ENCODE results near the gene FKBP6.
"Not testable (repeated sequence)": the region's sequence is repeated elsewhere in the genome, so short reads cannot be mapped to it uniquely, and the experiment has no call there.

FKBP6 gene

DNA sequence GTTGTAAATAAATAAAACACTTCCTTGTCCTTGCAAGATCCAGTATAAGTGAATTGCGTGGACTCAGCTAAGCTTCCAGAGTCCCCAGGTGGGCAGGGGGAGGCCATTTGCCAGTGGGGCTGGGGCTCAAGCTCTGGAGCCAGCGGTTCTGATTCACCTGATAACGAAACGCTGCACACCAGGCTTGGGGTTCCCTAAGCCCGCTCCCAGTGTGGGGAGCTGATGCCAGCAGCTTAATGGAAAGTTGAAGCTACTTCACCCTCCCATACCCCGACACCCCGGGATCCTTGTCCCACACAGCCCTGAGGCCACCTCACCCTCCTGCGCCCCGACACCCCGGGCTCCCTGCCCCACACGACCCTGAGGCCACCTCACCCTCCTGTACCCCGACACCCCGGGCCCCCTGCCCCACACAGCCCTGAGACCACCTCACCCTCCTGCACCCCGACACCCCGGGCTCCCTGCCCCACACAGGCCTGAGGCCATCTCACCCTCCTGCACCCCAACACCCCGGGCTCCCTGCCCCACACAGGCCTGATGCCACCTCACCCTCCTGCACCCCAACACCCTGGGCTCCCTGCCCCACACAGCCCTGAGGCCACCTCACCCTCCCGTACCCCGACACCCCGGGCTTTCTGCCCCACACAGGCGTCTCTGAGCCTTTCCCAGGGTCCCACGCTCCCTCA is 30.8 kb downstream of the FKBP6 start:
- no peak for DNase-seq

DNA sequence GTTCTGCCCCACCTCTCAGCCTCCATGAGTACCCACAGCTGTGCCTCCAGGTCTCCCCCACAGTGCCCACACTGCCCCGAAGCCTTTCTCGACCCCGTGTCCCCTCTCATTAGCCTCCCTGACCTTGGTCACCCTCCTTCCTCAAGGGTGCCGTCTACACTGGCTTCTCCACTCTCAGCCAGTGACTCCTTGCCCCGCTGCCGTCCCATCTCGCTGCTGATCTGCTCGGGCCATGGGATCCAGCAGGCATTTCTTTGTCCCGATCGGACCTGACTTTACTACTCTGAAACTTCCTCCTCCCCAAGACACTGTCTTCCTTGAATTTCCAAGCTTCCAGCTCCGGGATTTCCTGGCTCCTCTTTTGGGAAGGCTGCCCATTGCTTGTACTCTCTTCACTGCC is 31.3 kb downstream of the FKBP6 start:
- DNase-seq = no peak

DNA sequence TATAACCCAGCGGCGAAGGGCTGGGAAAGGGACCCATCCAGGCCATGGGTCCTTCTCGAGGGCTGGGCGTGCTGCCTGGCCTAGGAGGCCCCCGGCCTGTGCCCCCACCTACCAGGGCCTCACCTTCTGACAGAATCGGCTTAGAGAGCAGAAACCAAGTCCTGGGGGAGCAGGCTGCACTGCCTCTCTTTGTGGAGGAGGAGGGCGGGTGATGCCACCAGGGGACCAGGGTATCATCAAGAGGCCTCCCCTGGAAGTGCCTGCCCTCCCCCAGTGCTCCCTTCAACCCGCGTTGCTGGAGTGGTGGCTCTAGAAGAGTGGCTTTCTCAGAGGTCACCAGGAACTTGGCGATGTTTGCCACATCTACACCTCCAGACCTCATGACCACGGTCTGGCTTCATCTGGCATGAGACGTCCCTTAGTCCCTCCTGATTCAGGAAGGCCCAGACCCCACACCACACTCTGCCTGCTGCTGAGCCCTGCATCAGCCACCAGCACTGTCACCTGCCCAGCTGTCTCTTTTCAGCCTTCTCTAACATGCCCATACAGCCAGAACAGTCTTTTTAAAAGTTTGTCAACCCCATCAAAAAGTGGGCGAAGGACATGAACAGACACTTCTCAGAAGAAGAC is 31.9 kb downstream of the FKBP6 start:
- no peak for DNase-seq

DNA sequence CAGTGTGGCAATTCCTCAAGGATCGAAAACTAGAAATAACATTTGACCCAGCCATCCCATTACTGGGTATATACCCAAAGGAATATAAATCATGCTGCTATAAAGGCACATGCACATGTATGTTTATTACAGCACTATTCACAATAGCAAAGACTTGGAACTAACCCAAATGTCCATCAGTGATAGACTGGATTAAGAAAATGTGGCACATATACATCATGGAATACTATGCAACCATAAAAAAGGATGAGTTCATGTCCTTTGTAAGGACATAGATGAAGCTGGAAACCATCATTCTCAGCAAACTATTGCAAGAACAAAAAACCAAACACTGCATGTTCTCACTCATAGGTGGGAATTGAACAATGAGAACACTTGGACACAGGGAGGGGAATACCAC is 32.6 kb downstream of the FKBP6 start:
- DNase-seq = not testable (repeated sequence)

DNA sequence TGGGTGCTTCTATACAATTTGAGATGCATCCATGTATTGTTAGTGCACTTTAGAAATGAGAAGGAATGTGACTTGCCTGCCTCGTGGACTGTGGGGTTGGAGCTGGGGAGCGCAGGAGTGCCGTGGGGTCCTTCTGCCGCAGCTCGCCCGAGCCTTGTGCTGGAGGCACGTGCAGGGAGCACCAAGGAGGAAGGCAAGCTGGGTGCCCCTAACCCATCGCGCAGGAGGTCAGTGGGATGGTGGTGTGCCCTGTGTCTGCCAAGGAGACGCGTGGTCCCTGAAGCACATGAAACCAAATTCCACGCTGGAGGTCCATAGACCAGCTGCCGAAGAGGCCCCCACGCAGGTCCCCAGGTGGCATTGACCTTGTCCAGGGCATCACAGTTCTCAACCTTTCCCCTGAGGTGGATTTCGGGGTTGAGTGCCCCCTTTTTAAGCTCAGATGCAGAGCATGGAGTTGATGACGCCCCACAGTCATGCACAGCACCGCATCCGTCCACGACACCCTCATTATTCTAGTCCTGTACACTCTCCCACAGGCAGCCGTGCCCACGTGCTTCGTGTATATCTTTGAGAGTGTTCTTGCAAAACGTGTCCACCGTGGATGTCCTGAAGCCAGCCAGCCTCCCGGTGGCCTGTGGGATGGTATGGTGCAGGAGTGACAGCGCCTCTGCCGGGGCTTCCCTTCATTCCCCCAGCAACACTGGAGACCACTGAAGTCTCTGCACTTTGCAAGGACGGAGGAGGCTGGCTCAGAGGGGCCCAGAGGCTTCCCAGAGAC is 35.5 kb downstream of the FKBP6 start:
- DNase-seq = no peak

DNA sequence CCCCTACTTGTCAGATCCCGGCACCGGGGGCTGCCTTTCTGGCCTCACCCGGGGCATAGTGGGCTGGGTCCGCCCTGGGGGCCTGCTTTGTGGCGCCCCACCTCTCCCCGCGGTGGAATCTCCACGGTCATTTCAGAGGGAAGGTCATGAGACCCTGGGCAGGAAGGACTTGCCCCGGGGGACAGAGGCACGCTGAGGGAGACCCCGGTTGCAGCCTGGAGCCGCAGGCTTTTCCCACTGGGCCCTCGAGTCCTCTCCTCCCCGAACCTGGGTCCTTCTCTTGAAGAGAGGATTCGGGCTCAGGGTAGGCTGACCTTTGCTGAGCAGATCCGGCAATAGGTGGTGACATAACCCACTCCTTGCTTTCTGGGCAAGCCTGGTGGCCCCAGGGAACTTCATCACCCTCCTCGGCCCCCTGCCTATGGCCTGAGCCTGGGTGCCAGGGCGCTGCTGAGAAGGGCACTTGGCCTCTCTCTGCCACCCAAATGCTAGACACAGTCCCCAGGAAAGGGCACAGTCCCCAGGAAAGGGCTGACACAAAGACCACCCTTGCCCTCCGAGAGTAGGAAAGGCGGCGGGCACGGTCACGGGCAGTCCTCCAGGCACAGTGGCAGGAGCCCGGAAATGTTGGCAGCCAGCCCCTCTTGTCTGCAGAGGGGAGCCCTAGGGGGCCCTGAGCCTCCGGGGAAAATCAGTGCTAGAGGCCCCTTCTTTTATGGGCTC is 36.2 kb downstream of the FKBP6 start:
- no peak for DNase-seq

DNA sequence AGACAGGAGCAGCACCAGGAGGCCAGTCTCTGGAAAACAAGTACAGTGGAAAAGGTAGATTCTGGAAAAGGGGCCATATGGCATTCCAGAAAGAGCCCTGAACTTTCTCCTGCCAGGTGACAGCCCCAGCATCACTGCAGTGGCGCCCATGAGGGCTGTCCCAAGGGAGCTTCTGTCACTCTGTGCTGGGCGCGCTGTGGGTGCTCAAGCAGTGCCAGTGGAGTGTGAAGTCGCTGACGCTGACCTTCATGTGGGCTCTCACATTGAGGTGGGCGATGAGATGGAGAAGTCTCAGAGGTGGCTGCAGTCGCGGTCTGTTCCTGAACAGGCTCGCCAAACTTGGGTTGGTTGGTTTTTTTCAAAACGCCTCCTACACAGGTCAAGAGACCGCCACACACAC is 38.2 kb downstream of the FKBP6 start:
- DNase-seq = peak in 1 of 2 experiments; percentile 9

DNA sequence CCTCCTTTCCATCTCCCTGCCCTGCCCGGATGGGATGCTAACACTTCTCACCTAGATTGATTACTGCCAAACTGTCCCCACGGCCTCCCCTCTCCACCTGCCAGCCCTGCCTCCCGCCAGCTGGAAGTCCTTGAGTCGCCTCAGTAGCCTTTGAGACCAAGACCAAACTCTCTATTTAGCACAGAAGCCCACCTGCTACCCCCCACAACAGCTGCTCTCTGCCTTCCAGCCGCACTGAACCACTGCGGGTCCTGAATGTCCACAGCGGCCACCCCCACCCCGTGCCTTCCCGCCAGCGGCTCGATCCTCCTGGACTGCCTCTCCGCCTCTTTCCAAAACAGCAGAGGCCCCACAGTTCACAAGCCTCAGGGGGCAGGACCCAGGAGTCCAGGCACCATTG is 39.0 kb downstream of the FKBP6 start:
- DNase-seq = peak; percentile 50 to 74

DNA sequence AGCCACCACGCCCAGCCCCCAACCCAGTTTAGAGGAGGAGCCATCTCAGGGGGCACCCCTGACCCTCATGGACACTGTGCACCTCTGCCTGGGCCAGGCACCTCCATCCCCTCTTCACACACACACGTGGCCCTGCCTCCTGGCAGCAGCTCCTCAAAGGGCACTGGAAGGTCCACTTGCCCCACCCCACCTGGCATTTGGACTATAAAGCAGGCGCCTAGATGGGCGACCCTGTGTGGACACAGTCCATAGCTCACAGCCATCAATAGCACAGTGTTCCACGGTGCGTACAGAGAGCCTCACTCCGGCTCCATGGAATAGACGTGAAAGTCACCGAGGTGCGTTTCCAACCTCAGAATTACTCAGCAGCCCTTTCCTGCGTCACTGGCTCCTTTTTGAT is 41.0 kb downstream of the FKBP6 start:
- no peak for DNase-seq

DNA sequence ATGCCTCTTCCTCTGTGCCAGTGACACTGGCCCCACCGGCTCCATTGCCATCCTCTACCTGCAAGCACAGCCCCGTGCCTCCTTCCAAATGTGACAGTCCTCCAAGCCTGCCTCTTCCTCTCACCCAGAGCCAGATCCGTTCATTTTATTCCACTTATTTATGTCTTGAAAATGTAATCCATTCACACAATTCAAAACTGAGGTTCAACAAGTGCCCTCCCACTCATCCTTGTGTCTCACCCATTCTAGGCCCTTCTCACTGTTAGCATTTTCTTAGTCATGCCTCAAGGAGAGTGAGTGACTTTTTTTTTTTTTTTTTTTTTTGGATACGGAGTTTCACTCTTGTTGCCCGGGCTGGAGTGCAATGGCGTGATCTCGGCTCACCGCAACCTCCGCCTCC is 41.7 kb downstream of the FKBP6 start:
- DNase-seq = no peak

DNA sequence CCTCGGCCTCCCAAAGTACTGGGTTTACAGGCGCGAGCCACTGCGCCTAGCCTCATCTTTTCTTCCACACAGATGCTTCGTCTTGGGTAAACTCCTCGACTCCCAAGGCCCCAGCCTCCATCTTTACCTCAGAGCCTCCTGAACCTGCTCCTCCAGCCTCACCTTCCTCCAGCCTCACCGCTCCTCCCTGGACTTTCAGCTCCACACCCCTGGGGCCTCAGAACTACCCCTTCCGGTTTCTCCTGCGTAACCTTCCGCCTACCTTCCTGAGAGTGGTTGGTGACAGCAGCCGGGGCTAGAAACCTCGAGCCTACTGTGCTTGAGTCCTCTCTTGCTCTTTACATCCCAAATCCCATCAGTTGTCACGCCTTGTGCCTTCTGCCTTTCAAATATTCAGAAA is 45.8 kb downstream of the FKBP6 start:
- no peak for DNase-seq

DNA sequence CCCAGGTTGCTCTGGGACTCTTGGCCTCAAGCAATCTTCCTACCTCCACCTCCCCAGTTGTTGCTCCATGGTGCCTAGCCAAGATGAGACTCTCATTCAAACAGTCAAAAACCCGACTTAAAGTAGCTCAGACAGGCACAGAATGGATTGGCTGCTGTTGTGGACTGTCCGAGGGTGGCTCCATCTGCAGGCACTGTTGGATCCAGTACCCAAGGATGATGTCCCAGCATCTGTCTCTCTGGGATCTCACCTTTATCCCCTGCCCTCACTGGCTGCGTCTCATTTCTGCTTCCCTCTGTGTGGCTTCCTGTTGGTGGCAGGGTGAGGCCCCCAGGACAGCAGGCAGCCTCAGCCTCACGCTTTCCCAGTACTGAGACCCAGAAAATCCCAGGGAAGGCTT is 48.3 kb downstream of the FKBP6 start:
- not testable (repeated sequence) for DNase-seq

DNA sequence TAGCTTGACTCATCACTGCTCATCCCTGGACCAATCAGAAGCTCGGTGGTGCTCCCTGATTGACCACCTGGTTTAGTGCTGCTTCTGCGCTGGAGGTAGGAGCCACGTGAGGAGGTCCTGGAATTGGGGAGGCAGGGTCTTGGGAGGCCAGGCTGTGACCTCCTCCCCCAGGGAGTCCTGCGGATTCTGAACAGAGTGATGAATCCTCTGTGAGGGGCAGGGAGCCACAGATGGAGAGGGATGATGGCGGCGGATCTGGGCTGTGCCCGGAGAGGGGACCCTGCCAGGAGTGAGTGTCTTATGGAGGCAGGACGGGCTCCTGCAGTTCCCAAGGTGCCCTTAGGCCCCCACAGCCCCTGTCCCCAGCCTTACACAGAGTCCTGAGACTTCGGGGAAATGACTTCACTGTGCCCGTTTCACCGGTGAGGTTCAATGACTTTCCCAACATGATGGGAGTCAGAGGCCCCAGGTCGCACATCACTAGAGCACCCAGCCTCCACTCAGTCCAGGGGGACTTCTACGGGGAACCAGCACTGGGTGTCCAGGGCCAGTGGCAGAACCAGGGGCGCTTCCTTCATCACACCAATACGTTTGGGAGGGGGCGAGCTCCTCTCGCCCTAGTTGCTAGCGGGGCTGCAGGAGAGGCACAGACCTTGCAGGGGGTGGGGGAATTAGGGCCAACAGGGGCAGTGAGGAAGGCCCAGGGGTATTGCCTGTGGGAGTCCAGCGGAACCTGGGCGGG is 48.9 kb downstream of the FKBP6 start:
- DNase-seq = no peak

DNA sequence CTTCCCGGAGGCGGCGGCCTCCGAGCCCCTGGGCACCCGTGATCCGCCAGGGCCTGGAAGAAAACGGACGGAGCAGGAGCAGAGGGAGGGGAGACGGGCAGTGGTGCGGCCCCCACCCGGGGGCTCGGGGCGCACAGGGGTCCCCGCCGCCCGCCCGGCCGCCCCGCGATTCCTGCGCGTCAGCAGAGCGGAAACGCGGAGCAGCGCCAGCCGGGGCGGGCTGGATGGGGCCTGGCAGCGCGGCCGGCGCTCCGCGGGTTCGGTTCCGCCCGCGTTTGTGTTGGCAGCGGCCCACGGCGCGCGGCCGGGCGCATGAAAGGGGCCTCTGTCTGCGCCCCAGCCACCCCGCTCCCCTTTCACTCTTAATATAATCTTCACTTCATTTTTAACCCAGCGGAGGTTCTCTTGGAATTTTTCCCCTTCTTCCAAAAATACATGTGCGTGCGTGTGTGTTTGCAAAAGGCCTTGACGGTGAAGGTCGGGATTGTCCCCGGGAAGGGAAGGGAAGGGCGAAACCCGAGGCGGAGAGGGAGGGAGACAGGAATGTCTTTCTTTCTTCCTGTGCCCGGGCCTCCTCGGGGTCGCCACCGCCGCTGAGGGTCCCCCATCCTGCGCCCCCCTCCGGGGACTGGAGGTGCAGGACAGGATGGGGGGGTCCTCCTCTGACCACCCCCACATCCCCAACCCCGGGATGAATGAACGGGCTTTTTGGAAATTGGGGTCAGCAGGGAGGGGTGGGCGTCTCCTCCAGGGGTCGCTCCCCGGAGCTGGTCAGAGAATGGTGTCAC is 49.6 kb downstream of the FKBP6 start:
- DNase-seq = not testable (repeated sequence)

DNA sequence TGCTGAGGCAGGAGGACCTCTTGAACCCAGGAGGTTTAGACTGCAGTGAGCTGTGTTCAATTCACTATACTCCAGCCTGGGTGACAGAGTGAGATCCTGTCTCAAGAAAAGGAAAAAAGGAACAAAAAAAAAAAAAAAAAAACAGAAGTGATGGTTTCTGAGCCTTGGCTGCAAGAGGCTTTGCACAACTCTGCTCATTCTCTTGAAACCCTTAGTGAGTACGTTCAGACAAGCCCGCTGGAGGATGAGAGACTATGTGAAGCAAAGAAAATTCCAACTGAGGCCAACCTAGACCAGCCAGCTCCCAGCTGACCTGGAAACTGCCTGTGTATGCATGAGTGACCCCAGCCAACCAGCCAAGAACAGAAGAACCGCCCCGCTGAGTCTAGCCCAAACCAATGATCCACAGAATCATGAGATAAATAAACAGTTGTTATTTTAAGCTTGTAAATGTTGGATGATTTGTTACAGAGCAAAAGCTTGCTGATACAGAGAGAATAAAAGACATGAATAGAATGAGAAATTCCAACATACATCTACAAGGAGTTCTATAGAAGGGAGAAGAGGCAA is 55.1 kb downstream of the FKBP6 start:
- DNase-seq = no peak

DNA sequence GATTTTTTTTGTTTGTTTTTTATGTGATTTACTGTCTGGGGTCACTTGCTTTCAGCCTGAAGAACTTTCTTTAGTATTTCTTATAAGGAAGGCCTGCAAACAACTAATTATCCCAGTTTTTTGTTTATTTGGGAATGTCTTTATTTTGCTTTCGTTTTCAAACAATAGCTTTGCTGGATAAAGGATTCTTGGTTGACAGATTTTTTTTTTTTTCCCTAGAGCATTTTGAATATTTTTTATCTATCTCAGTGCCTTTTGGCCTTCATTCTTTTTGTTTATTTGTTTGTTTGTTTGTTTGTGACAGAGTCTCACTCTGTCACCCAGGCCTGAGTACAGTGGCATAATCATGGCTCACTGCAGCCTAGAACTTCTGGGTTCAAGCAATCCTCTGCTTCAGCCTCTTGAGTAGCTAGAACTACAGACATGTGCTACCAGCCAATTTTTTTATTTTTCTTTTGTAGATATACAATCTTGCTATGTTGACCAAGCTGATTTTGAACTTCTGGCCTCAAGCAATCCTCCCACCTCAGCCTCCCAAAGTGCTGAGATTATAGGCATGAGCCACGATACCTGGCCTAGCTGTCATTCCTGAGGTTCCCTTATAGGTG is 59.4 kb downstream of the FKBP6 start:
- no peak for DNase-seq

DNA sequence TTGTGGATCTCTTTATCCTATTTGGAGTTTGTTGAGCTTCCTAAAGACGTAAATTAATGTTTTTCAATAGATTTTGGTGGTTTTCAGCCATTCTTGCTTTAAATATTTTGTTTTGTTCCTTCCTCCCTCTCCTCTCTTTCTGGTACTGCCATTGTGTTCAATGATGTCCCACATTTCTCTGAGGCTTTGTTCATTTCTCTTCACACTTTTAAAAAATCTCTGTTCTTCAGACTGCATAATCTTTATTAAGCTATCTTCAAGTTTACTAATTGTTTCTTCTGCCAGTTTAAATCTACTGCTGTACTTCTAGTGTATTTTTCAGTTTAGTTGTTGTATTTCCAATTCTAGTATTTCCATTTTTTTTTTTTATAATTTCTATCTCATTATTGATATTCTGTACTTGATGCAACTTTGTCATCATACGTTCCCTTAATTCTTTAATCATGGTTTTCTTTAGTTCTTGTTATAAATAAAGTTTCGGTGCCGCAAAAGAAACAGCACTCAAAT is 60.0 kb downstream of the FKBP6 start:
- DNase-seq = no peak

DNA sequence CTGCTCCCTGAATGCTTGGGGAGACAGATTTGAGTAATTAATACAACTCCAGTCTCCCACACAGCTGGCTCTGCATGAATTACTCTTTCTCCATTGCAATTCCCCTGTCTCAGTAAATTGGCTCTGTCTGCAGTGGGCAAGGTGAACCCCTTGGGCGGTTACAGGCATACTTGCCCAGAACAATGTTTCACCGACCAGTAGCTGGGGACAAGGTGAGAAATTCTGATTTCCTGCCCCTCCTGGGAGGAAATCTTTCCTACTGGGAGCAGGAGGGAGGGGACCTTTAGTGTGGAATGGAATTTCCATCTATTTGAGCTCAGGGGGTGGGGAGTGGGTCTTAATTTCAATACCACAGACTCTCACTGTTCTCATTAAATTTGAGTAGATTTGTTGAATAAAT is 63.4 kb downstream of the FKBP6 start:
- DNase-seq = no peak

DNA sequence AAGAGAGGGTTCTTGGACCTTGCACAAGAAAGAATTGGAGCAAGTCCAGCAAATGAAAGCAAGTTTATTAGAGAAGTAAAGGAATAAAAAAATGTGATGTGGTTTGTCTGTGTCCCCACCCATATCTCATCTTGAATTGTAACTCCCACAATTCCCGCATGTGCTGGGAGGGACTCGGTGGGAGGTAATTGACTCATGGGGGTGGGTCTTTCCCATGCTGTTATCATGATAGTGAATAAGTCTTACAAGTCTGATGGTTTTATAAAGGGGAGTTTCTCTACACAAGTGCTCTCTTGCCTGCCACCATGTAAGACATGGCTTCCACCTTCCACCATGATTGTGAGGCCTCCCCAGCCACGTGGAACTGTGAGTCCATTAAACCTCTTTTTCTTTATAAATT is 66.5 kb downstream of the FKBP6 start:
- no peak for DNase-seq

DNA sequence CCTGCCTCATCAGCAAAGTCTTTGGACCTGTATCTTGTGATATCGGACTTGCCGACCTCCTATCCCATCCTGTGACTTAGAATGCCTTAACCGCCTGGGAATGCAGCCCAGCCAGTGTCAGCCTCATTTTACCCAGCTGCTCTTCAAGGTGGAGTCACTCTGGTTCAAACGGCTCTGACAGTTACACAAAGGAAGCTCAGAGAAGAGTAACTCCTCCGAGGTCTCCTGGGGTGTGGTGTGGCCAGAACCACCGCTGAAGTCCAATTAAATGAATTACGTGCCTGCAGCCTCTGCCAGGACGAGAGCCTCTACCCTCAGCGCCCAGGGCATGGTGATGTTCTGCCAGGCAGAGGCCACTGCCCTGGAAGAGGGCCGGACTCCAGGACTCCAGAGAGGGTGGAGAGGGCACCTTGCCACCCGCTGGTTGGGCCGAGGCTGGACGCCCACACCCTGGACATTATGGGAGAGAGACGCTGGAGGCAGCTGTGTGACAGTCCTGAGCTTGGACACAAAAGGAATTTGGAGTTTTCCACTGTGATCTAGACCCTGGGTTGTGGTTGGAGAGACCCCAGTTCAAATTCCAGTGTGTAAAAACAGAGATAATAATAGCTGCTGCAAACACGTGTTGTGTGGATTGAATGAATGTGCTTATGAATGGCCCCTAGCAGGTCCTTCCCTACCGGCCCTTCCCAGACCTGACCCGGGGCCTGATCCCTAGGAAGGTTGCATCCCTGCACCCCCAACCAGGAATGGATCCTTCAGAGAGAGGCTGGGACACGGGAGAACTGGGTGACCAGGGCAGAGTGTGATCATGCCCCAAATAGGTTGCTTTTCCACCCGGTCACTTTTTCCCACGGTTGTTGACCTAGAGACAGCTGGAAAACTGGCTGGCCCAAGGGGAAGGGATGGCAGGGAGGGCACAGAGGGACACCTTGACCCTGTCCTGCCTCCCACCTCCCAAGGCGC is 67.9 kb downstream of the FKBP6 start:
- no peak for DNase-seq

Data from NCI-H524 (cell line).